Measurements from ENCODE around the gene ARHGEF28.

GRCh38 chr5:73582285-73583145 lies 43.5 kb upstream of the ARHGEF28 start:
- TF ChIP-seq CTCF (IDR thresholded peaks at IDR 0.05) (no peak), POLR2A (IDR thresholded peaks at IDR 0.05; ENCODE audit: low read depth) (no peak)
